GM19193 (cell line): ENCODE measurements around the gene REG4.

Experiments used
- POLR2A ChIP-seq: IDR thresholded peaks from 4 replicates; pipeline ENCODE4 v1.6.1; 2011; ENCODE audit not compliant: insufficient read depth, insufficient read length; ENCODE audit errors: extremely low read depth

The REG4 gene

DNA sequence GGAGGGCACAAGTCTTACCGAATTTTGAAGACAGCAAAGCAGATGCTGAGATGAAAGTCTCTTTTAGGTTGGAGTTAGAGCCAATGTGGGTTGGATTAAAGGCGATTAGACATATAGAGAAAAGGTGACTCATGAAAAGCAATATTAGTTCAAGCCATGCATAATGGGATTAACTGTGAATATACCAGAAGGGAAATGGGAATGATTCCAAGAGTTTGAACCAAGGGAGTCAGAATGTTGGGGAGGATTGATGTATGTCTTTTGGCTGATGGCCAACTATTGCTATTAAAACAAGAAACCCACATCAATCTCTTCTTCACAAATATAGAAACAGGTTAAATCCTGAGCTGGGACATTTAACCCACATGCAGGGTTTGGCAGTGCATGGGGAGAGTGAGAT lies 43.8 kb downstream of the REG4 start:
- no peak for TF ChIP-seq POLR2A

GRCh38 chr1:119766374-119766794 lies 44.9 kb downstream of the REG4 start:
- TF ChIP-seq POLR2A, result no peak

GRCh38 chr1:119764220-119764619 lies 47.0 kb downstream of the REG4 start:
- no peak for TF ChIP-seq POLR2A

GRCh38 chr1:119762953-119763352 lies 48.3 kb downstream of the REG4 start:
- TF ChIP-seq POLR2A, result no peak

DNA sequence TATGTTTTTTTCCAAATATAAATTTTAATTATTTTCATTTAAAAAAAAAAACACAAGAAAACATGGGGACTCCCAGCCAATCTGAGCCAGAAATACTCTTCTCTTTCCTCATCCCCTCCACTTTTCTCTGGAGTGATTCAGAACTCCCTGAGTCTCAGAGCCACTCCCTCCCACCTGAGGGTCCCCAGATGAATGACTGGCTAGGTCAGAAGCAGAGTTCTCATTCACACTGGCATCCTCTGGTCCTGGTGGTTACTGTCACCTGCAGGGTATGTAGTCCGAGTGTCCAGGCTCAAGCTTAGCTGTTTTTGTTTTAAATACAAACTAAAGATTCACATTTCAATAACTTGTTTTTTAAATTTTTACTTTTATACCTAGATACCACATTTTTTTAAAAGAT lies 48.9 kb downstream of the REG4 start:
- TF ChIP-seq POLR2A, result no peak

DNA sequence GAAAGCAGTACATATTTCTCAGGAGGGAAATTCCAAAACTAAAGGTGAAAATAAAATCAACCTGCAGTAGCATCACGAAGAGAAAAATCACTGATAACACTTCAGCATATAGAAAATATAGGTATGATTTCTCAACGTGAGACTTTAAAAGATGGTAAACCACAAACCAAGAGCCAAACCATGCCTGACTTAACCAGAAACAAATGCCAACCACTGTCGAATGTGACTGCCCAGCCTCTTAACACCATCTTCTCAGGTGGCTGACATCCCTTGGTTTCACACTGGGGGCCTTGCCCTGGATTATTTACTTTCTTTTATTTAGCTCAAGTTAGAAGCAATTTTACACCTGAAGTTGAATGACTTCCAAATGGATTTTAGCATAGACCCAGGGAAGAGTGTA lies 52.7 kb downstream of the REG4 start:
- no peak for TF ChIP-seq POLR2A

DNA sequence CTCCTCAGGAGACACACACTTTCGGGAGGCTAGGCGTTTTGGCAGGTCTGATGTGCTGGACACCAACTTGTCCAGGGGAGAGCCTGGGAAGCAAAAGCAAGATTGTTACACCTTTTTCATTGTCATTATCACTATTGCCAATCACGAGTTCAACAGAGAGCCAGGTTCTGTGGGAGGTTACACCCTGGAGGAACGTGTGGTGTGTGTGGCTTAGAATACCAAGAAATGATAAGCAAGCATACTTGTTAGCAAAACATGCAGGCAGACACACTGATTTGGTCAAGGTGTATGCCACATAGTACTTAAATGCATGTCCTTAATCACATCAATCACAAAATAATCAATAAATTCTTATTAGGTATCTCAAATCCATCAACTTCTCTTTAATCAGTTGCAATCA lies 58.7 kb downstream of the REG4 start:
- no peak for TF ChIP-seq POLR2A

DNA sequence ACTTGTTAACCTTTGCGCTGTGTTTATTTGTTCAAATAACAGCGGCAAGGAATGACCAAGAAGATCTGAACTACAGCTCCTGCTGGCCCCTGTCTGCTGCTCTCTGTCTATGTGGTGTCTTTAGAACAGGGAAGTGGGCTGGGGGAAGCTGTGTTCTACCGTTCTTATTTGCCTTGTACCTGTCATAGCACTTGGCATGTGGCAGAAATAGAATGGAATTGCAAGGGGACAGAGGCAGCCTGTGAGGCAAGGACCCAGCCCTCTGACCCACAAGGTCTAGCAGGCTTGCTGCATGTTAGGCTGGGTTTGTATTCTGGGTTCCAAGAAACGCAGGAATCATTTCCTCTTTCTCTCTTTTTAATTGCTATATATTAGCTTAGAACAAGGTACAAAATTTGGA lies 63.2 kb downstream of the REG4 start:
- no peak for TF ChIP-seq POLR2A

GRCh38 chr1:119747451-119747850 lies 63.8 kb downstream of the REG4 start:
- TF ChIP-seq POLR2A, result no peak

- no peak for TF ChIP-seq POLR2A
Observed at GRCh38 chr1:119745034-119745433, 66.2 kb downstream of the REG4 start.

- no peak for TF ChIP-seq POLR2A
Observed at GRCh38 chr1:119744598-119744942, 66.7 kb downstream of the REG4 start.
